ENCODE data around the gene ITPR2.

ITPR2 gene

DNA sequence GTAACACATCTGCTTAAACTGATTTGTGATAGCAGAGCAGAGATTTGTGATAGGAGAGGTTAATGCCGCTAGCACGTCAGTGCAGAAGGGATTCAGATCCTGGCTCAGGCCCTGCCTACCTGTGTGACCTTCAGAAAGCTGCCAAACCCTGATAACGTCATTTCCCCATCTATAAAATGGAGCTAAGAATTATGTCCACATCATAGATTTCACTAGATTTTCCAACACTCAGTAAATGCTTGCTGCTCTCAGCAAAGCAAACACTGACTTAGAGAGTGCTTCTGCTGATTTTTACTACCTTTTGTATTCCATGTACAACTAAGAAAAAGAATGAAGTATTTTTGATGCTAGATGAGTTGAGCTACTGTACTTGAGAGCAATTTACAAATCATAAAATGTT lies 261.4 kb downstream of the ITPR2 start:
- no peak overlapping the region for H3K4me3 Mint-ChIP-seq
- H3K9me3 Mint-ChIP-seq, result no peaks in the 10 kb centered on the region
- peaks cover 9% of the 10 kb centered on the region for H3K4me1 Mint-ChIP-seq (ENCODE audit: low read depth)
- H3K27ac Mint-ChIP-seq, result no peak overlapping the region
- peaks cover 16% of the 10 kb centered on the region for H3K36me3 Mint-ChIP-seq (ENCODE audit: low read depth)
- H3K27me3 Mint-ChIP-seq (ENCODE audit: low read depth), result no peaks in the 10 kb centered on the region

DNA sequence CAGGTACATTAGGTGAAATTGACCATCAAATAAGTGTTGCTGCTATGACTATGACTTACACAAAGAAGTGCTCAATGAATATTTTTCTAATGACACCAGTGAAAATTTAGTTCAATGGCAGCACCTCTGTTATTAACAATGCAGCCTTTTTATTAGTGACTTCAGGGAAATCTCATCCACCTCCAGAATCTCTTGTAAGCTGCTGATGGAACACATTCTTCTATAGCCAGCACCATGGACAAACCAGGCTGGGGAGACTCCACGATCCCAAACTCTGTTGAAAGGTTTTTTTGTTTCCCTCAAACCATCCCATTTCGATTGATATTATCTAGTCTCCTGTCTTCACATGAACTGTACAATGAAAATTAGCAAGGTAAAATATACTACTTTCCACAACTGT lies 265.9 kb downstream of the ITPR2 start:
- no peaks in the 10 kb centered on the region for H3K27me3 Mint-ChIP-seq (ENCODE audit: low read depth)
- H3K27ac Mint-ChIP-seq, result no peak overlapping the region
- H3K36me3 Mint-ChIP-seq (ENCODE audit: low read depth), result peaks cover 3% of the 10 kb centered on the region
- H3K9me3 Mint-ChIP-seq, result no peaks in the 10 kb centered on the region
- H3K4me3 Mint-ChIP-seq, result no peak overlapping the region
- H3K4me1 Mint-ChIP-seq (ENCODE audit: low read depth), result no peaks in the 10 kb centered on the region

DNA sequence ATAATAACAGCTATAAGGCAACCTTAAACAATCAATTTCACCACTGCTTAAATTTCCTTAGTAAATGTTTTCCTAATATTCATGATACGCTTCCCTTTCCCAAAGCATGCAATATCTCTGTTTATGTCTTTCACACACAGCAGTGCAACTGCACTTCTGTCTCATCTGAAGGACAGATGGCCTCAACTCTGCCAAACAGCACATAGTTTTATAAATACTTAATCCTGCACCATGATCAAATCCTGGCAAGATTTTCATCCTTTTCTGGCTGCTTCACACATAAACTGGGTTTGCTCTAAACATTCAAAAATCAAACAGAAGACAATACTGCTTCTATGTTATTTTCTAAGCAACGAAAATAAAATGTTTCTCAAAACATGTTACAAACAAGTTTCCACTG lies 266.3 kb downstream of the ITPR2 start:
- Mint-ChIP-seq H3K4me1 (ENCODE audit: low read depth) (no peaks in the 10 kb centered on the region), H3K27ac (no peak overlapping the region), H3K9me3 (no peaks in the 10 kb centered on the region), H3K36me3 (ENCODE audit: low read depth) (peaks cover 3% of the 10 kb centered on the region), H3K4me3 (no peak overlapping the region), H3K27me3 (ENCODE audit: low read depth) (no peaks in the 10 kb centered on the region)

DNA sequence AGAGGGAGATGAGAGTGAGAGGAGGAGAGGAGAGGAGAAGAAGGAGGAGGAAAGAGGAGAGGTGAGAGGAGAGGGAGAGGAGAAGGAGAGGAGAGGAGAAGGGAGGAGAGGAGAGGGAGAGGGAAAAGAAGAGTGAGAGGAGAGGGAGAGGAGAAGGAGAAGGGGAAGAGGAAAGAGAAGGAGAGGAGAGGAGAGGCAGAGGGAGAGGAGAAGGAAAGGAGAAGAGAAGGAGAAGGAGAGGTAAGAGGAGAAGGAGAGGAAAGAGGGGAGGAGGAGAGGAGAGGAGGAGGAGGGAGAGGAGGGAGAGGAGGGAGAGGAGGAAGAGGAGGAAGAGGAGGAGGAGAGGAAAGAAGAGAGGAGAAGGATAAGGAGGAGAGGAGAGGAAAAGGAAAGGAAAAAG lies 266.8 kb downstream of the ITPR2 start:
- H3K9me3 Mint-ChIP-seq, result no peaks in the 10 kb centered on the region
- H3K27me3 Mint-ChIP-seq (ENCODE audit: low read depth), result no peaks in the 10 kb centered on the region
- H3K36me3 Mint-ChIP-seq (ENCODE audit: low read depth), result peaks cover 3% of the 10 kb centered on the region
- H3K27ac Mint-ChIP-seq, result no peak overlapping the region
- H3K4me1 Mint-ChIP-seq (ENCODE audit: low read depth), result no peaks in the 10 kb centered on the region
- no peak overlapping the region for H3K4me3 Mint-ChIP-seq

DNA sequence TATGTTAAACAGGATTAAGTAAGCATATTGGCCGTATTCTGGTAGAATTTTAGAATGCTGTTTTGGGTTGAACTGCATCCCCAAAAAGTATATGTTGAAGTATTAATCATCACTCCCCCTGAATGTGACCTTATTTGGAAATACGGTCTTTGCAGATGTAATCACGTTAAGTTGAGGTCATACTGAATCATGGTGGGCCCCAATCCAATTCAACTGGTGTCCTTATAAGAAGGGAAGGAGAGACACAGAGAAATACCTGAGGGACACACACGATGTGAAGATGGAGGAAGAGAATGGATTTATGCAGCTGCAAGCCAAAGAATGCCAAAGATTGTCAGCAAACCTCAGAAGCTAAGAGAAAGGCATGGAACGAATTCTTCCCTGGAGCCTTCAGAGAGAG lies 268.6 kb downstream of the ITPR2 start:
- Mint-ChIP-seq H3K4me3 (no peak overlapping the region), H3K4me1 (ENCODE audit: low read depth) (no peaks in the 10 kb centered on the region), H3K36me3 (ENCODE audit: low read depth) (peaks cover 6% of the 10 kb centered on the region), H3K27me3 (ENCODE audit: low read depth) (no peaks in the 10 kb centered on the region), H3K27ac (no peak overlapping the region), H3K9me3 (no peaks in the 10 kb centered on the region)

DNA sequence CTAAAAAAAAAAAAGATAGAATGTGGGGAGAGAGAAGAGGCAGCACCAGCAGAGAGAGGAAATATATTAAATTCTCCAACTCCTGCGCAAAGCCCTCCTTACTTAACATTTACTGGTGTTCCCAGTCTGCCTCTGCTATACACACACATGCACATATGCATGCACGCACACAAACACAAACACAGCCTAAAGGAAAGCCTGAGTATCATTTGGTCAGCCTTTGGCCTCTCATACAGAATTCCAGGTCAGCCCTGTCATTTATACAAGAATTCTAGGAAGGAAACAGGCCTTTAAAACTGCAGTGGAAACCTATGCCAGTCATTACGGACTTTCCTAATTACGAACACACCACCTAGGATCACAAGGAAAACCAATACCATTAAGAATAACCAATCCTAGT lies 269.4 kb downstream of the ITPR2 start:
- Mint-ChIP-seq H3K4me1 (ENCODE audit: low read depth) (no peaks in the 10 kb centered on the region), H3K27me3 (ENCODE audit: low read depth) (no peaks in the 10 kb centered on the region), H3K9me3 (no peaks in the 10 kb centered on the region), H3K27ac (no peak overlapping the region), H3K4me3 (no peak overlapping the region), H3K36me3 (ENCODE audit: low read depth) (peaks cover 6% of the 10 kb centered on the region)

DNA sequence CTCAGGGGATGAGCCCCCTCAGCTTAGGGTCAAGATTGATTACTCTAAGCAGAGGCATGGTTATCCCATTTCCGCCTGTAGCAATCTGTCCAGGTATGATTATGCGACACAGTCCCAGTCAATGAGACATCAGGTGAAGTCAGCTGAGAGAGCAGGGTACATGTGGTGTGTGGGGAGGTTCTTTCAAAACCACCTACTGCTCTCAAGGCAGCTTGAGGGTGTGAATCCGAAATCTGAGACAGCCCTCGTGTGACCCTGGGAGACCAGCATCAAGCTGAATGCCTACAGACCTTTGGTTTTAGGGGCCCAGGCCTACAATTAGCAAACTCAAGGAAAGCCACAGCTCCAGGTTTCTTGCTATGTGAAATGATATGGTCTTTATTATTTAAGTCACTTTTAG lies 275.7 kb downstream of the ITPR2 start:
- peaks cover 11% of the 10 kb centered on the region for H3K4me1 Mint-ChIP-seq (ENCODE audit: low read depth)
- H3K4me3 Mint-ChIP-seq, result no peak overlapping the region
- H3K27me3 Mint-ChIP-seq (ENCODE audit: low read depth), result no peaks in the 10 kb centered on the region
- H3K27ac Mint-ChIP-seq, result no peak overlapping the region
- H3K9me3 Mint-ChIP-seq, result no peaks in the 10 kb centered on the region
- peaks cover 10% of the 10 kb centered on the region for H3K36me3 Mint-ChIP-seq (ENCODE audit: low read depth)

DNA sequence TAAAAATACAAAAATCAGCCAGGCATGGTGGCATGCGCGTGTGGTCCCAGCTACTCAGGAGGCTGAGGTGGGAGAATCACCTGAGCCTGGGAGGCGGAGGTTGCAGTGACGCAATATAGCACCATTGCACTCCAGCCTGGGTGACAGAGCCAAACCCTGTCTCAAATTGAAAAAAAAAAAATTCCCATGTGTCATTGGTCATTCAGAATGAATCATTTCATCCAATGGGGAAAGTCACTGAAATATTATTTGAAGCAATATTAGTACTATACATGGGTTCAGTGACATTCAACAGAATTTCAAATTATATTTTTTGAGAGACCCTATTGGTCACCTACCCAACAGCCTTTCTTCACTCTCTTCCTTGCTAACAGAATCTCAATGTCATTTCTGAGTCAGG lies 276.1 kb downstream of the ITPR2 start:
- Mint-ChIP-seq H3K9me3 (no peaks in the 10 kb centered on the region), H3K4me1 (ENCODE audit: low read depth) (peaks cover 11% of the 10 kb centered on the region), H3K27ac (no peak overlapping the region), H3K4me3 (no peak overlapping the region), H3K27me3 (ENCODE audit: low read depth) (no peaks in the 10 kb centered on the region), H3K36me3 (ENCODE audit: low read depth) (peaks cover 10% of the 10 kb centered on the region)

DNA sequence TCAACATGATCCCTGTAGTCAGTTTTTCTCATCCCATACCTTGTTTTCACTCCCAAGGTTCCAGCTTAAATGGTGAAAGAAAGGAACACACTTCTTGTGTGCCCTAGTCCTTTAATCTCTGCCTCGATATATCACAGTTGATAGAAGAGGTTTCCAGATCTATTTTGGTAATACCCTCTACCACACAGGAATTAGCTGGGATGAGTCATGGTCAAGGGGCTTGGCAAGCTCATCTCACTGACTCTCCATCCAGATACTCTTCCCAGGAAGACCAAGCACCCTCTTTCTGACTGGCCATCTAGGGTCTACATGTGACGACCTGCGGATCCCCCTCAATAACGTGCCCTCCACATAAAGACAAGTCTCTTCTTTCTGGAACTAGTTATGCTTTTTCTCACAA lies 277.9 kb downstream of the ITPR2 start:
- Mint-ChIP-seq H3K4me1 (ENCODE audit: low read depth) (peaks cover 11% of the 10 kb centered on the region), H3K36me3 (ENCODE audit: low read depth) (peaks cover 9% of the 10 kb centered on the region), H3K9me3 (no peaks in the 10 kb centered on the region), H3K4me3 (no peak overlapping the region), H3K27me3 (ENCODE audit: low read depth) (no peaks in the 10 kb centered on the region), H3K27ac (no peak overlapping the region)

DNA sequence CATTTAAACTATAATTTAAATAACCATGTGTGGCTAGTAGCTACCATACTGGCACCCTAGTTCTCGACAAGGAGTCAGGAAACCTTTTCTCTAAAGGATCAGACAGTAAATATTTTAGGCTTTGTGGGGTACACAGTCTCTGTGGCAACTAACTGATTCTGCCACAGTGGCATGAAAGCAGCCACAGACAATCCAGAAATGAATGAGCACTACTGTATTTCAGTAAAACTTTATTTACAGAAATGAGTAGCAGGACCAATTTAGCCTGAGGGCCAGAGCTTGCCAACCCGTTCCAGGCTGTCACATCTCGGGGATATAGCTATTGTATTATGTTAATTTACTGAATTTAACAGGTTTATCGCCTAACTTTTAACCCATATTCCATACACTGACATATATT lies 278.7 kb downstream of the ITPR2 start:
- Mint-ChIP-seq H3K4me1 (ENCODE audit: low read depth) (peaks cover 11% of the 10 kb centered on the region), H3K4me3 (no peak overlapping the region), H3K36me3 (ENCODE audit: low read depth) (peaks cover 9% of the 10 kb centered on the region), H3K27me3 (ENCODE audit: low read depth) (no peaks in the 10 kb centered on the region), H3K9me3 (no peaks in the 10 kb centered on the region), H3K27ac (no peak overlapping the region)

DNA sequence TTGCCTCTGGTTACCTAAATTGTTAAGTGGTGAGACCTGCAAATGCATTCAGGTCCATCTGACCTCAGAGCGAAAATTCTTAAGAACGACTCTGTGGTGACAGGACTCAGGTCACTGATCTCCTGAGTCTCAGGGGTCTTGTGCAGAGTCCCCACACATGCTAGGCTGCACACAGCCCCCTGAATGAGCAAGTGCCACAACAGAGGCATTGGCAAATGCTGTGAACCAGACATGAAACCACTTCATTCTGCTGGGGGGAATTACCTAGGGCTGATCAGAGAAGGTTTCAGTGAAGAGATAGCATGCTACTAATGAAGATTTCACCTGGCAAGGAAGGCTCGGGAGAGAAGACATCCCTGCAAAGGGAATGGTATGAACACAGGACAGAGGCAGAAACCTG lies 281.6 kb downstream of the ITPR2 start:
- H3K9me3 Mint-ChIP-seq, result no peaks in the 10 kb centered on the region
- peaks cover 11% of the 10 kb centered on the region for H3K4me1 Mint-ChIP-seq (ENCODE audit: low read depth)
- no peaks in the 10 kb centered on the region for H3K27me3 Mint-ChIP-seq (ENCODE audit: low read depth)
- H3K27ac Mint-ChIP-seq, result no peak overlapping the region
- H3K4me3 Mint-ChIP-seq, result no peak overlapping the region
- peaks cover 16% of the 10 kb centered on the region for H3K36me3 Mint-ChIP-seq (ENCODE audit: low read depth)

DNA sequence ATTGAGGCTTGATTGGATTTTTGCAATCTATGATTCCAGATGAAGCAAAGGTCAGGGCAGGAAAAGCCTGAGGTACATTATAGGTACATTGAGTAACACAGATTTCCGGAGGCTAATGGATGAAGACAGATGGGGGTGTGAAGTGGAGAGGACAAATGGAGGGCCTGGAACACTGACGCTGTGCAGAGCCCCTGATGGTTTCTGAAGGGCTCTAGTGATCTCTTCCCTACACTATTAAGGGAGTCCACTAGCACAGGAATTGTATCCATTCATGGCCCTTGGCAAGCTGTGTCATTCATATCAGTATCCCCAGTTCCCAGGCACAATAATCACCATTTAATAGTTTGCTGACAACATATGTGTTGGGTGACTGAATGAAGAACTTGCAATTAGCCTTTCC lies 284.8 kb downstream of the ITPR2 start:
- H3K36me3 Mint-ChIP-seq (ENCODE audit: low read depth), result peaks cover 20% of the 10 kb centered on the region
- no peaks in the 10 kb centered on the region for H3K4me1 Mint-ChIP-seq (ENCODE audit: low read depth)
- H3K4me3 Mint-ChIP-seq, result no peak overlapping the region
- no peaks in the 10 kb centered on the region for H3K27me3 Mint-ChIP-seq (ENCODE audit: low read depth)
- no peak overlapping the region for H3K27ac Mint-ChIP-seq
- H3K9me3 Mint-ChIP-seq, result no peaks in the 10 kb centered on the region

DNA sequence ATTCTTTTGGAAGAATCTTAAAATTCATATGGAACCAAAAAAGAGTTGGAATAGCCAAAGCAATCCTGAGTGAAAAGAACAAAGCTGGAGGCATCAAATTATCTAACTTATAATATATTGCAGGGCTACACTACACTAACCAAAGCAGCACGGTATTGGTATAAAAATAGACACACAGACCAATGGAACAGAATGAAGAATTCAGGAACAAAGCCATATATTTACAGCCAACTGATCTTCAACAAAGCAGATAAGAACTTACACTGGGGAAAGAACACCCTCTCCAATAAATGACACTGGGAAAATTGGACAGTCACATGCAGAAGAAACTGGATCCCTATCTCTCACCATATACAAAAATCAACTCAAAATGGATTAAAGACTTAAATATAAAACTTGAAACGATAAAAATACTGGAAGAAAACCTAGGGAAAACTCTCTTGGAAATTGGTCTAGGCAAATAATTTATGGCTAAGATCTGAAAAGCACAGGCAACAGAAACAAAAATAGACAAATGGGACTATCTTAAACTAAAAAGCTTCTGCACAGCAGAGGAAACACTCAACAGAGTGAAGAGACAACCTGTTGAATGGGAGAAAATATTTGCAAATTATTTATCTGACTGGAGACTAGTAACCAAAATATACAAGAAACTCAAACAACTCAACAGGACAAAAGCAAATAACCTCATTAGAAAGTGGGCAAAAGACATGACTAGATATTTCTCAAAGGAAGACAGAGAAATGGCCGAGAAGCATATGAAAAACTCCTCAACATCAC lies 286.3 kb downstream of the ITPR2 start:
- Mint-ChIP-seq H3K9me3 (no peaks in the 10 kb centered on the region), H3K4me1 (ENCODE audit: low read depth) (no peaks in the 10 kb centered on the region), H3K36me3 (ENCODE audit: low read depth) (peaks cover 19% of the 10 kb centered on the region), H3K27me3 (ENCODE audit: low read depth) (no peaks in the 10 kb centered on the region), H3K4me3 (no peak overlapping the region), H3K27ac (no peak overlapping the region)

DNA sequence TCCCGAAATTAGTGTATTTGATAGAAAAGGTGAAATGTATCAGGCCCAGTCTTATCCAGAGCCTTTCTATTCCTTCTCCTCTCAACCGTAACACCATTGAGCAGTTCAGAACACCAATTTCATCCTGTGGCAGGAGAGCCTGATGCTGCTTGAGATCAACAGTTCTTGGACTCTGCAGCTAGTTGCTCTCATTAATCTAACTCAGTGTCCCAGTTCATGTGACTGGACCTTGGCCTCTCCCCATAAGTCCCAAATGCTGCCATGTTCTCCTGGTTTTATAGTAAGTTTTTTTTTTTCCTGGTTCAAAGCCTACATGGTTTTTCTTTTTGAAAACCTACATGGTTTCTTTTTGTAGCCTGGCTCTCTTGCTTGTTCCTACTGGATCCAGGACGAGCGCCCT lies 293.9 kb downstream of the ITPR2 start:
- no peak overlapping the region for H3K27ac Mint-ChIP-seq
- peaks cover 6% of the 10 kb centered on the region for H3K36me3 Mint-ChIP-seq (ENCODE audit: low read depth)
- no peaks in the 10 kb centered on the region for H3K27me3 Mint-ChIP-seq (ENCODE audit: low read depth)
- H3K4me3 Mint-ChIP-seq, result no peak overlapping the region
- H3K4me1 Mint-ChIP-seq (ENCODE audit: low read depth), result no peaks in the 10 kb centered on the region
- H3K9me3 Mint-ChIP-seq, result no peaks in the 10 kb centered on the region

DNA sequence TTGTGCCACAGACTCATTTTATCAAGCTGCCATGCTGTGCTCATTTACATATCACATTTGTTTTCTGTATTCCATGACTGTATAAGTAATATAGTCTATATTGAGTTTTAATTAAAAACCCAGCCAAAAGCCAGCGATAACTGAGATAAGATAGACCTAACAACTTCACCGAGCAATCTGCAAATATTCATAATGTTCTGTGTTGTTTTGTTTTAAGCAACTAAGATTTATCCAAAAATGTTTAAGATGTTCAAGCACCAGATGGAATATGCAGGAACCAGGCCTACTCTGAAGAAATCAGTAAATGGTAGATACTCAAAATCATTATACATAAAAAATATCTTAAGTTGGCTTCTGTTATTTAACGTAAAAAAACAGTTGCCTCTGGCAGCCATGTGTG lies 295.3 kb downstream of the ITPR2 start:
- Mint-ChIP-seq H3K27ac (no peak overlapping the region), H3K36me3 (ENCODE audit: low read depth) (peaks cover 9% of the 10 kb centered on the region), H3K27me3 (ENCODE audit: low read depth) (no peaks in the 10 kb centered on the region), H3K4me3 (no peak overlapping the region), H3K4me1 (ENCODE audit: low read depth) (no peaks in the 10 kb centered on the region), H3K9me3 (no peaks in the 10 kb centered on the region)

DNA sequence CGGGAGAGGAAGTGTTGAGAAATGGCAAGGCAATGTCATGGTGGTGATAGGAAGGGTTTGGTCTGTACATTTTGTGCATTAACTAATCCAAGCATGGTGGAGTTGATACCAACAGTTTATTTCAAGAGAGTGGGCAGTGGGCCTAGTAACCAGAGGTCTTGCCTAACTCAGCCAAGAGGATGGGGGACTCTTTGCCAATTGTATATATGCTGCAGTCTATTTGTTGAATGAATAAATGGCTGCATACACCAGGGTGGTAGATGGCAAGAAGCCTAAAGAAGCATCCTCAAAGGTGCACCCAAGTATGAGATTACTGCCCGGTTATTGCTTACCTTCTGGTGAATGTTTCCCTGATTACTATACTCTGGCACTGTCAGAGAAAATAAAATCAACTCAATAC lies 295.9 kb downstream of the ITPR2 start:
- H3K27ac Mint-ChIP-seq, result no peak overlapping the region

More for the DNA sequence above, 295.9 kb downstream of the ITPR2 start:
- Mint-ChIP-seq H3K9me3 (no peaks in the 10 kb centered on the region), H3K27me3 (ENCODE audit: low read depth) (no peaks in the 10 kb centered on the region), H3K4me3 (no peak overlapping the region), H3K4me1 (ENCODE audit: low read depth) (no peaks in the 10 kb centered on the region), H3K36me3 (ENCODE audit: low read depth) (peaks cover 9% of the 10 kb centered on the region)
